ENCODE measurements around the gene EFHC2.

DNA sequence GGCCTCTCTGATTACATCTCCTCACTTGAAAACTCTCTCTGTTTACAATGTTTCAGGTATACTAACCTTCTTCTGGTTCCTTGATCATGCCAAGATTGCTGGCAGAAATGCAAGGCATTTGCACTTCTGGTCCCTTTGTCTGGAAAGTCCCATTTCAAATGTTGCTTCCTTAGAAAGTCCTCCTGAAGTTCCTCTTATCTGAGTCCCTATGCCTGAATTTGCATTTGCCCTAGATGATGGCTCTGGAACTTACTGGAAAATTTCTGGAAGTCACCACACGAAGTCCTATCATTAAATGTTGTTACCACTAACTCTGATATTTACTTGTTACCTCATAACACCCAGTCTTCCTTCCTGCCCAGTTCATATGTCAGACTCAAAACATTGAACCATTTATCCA is 176.4 kb downstream of the EFHC2 start:
- TF ChIP-seq TCF4 (CRISPR knock-in tag; IDR thresholded peaks at IDR 0.05; ENCODE audit: borderline replicate concordance), result no peak
- no peak for TF ChIP-seq ZFP3 (CRISPR knock-in tag; IDR thresholded peaks at IDR 0.05)
- TF ChIP-seq TOX (CRISPR knock-in tag; IDR thresholded peaks at IDR 0.05; ENCODE audit: borderline replicate concordance), result no peak
- no peak for TF ChIP-seq SNAI2 (CRISPR knock-in tag; IDR thresholded peaks at IDR 0.05)
- no peak for TF ChIP-seq OSR1 (CRISPR knock-in tag; IDR thresholded peaks at IDR 0.05)
- TF ChIP-seq ZNF8 (CRISPR knock-in tag; IDR thresholded peaks at IDR 0.05), result no peak
- TF ChIP-seq ZFP30 (CRISPR knock-in tag; IDR thresholded peaks at IDR 0.05), result no peak
- no peak for TF ChIP-seq ZNF565 (CRISPR knock-in tag; conservative IDR thresholded peaks at IDR 0.05; ENCODE audit: low read depth)
- TF ChIP-seq, protein P1, sequence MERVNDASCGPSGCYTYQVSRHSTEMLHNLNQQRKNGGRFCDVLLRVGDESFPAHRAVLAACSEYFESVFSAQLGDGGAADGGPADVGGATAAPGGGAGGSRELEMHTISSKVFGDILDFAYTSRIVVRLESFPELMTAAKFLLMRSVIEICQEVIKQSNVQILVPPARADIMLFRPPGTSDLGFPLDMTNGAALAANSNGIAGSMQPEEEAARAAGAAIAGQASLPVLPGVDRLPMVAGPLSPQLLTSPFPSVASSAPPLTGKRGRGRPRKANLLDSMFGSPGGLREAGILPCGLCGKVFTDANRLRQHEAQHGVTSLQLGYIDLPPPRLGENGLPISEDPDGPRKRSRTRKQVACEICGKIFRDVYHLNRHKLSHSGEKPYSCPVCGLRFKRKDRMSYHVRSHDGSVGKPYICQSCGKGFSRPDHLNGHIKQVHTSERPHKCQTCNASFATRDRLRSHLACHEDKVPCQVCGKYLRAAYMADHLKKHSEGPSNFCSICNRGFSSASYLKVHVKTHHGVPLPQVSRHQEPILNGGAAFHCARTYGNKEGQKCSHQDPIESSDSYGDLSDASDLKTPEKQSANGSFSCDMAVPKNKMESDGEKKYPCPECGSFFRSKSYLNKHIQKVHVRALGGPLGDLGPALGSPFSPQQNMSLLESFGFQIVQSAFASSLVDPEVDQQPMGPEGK (CRISPR knock-in tag; IDR thresholded peaks at IDR 0.05; ENCODE audit: borderline replicate concordance), result no peak
